Activated CD8-positive, alpha-beta T cell treated with anti-CD3 and anti-CD28 coated beads for 36 hours (primary cell): ENCODE data around the gene NSUN7. TPM values are rescaled to one million over a fixed set of nuclear protein-coding genes. Genes with fewer than 3 reads are reported as not detected.
"Not testable (repeated sequence)": the region's sequence is repeated elsewhere in the genome, so short reads cannot be mapped to it uniquely, and the experiment has no call there.

Source experiments
- ATAC-seq: fragments of 200-7000 bp; cut with Tn5 transposase; one replicate; pipeline ENCODE4 v1.10.0; 2021; ENCODE audit warnings: mild to moderate bottlenecking, moderate library complexity
- CTCF ChIA-PET: fragments of 350-600 bp; sonication (Branson Sonifier 250); formaldehyde crosslinking; loops from one replicate; lab custom pipeline; 2021; ENCODE audit warnings: antibody characterized with exemption; lab: Charles Lee
- POLR2A ChIA-PET: fragments of 350-600 bp; sonication (Branson Sonifier 250); formaldehyde crosslinking; loops from one replicate; lab custom pipeline; 2021; ENCODE audit warnings: antibody characterized with exemption; lab: Charles Lee
- DNase-seq: peaks from one replicate; pipeline ENCODE4 v3.0.0-alpha.2; 2020
- H3K27ac Mint-ChIP-seq: one replicate; pipeline ENCODE4 v1.8.0; 2021; ENCODE audit warnings: mild to moderate bottlenecking, mixed read lengths
- H3K27me3 Mint-ChIP-seq: one replicate; pipeline ENCODE4 v1.8.0; 2021; ENCODE audit warnings: mixed read lengths
- H3K36me3 Mint-ChIP-seq: one replicate; pipeline ENCODE4 v1.8.0; 2021; ENCODE audit warnings: low read depth, mixed read lengths
- H3K4me1 Mint-ChIP-seq: one replicate; pipeline ENCODE4 v1.8.0; 2021; ENCODE audit warnings: low read depth, mixed read lengths
- H3K4me3 Mint-ChIP-seq: one replicate; pipeline ENCODE4 v1.8.0; 2021; ENCODE audit warnings: mild to moderate bottlenecking, moderate library complexity, mixed read lengths
- H3K9me3 Mint-ChIP-seq: one replicate; pipeline ENCODE4 v1.8.0; 2021; ENCODE audit warnings: mixed read lengths
- intact Hi-C: fragments of 100-400 bp; cut with micrococcal nuclease; formaldehyde crosslinking; loops from one replicate; pipeline ENCODE4 v1.10.0; 2022
- total RNA-seq, 2 experiments: library from RNA; stranded (reverse); gene quantifications; one replicate each; pipeline ENCODE4 v1.2.3, GENCODE V29; 2021
- TF ChIP-seq, protein P1 (sequence below): fragments of 200-600 bp; IDR thresholded peaks from one replicate; pipeline ENCODE4 v1.8.0; 2022; ENCODE audit warnings: antibody characterized with exemption, mild to moderate bottlenecking

Gene NSUN7
- total RNA-seq, 2 experiments from 2014 or later: 0.20 to 0.22 TPM

DNA sequence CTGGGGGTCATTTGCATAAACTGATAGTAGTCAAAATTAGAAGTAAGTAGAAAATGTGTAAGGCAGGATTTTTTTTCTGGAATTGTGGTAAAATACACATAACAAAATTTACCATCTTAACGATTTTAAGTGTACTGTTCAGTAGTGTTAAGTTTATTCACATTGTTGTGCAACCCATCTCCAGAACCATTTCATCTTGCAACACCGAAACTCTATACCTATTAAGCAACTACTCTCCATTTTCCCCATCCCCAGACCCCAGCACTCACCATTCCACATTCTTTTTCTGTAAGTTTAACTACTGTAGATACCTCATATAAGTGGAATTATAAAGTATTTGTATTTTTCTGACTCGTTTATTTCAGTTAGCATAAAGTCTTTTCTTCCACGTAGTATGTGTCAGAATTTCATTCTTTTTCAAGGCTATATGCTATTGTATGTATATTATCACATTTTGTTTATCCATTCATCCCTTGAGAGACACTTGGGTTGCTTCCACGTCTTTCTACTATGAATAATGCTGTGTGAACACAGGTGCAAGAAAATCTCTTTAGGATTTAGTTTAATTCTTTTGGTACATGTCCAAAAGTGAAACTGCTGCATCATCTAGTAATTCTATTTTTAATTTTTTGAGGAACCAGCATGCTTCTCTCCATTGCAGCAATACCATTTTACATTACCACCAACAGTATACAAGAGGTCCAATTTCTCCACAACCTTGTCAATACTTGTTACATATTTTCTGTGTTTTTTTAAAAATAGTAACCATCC, 39.1 kb upstream of the NSUN7 start:
- intact Hi-C loops: loop anchor here (10.0 kb wide), 1 partner anchor 156 kb away; no protein-coding TSS in a partner anchor
- peaks cover 14% of the 10 kb centered on the region for H3K27me3 Mint-ChIP-seq
- no peaks in the 10 kb centered on the region for H3K4me1 Mint-ChIP-seq
- H3K27ac Mint-ChIP-seq: no peak overlapping the region
- H3K36me3 Mint-ChIP-seq: no peaks in the 10 kb centered on the region
- TF ChIP-seq, protein P1, sequence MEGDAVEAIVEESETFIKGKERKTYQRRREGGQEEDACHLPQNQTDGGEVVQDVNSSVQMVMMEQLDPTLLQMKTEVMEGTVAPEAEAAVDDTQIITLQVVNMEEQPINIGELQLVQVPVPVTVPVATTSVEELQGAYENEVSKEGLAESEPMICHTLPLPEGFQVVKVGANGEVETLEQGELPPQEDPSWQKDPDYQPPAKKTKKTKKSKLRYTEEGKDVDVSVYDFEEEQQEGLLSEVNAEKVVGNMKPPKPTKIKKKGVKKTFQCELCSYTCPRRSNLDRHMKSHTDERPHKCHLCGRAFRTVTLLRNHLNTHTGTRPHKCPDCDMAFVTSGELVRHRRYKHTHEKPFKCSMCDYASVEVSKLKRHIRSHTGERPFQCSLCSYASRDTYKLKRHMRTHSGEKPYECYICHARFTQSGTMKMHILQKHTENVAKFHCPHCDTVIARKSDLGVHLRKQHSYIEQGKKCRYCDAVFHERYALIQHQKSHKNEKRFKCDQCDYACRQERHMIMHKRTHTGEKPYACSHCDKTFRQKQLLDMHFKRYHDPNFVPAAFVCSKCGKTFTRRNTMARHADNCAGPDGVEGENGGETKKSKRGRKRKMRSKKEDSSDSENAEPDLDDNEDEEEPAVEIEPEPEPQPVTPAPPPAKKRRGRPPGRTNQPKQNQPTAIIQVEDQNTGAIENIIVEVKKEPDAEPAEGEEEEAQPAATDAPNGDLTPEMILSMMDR: no peak
- DNase-seq (no peak), ATAC-seq (no peak)
- ChIA-PET POLR2A (no interaction called here), CTCF (no interaction called here)
- no peak overlapping the region for H3K4me3 Mint-ChIP-seq
- no peaks in the 10 kb centered on the region for H3K9me3 Mint-ChIP-seq

DNA sequence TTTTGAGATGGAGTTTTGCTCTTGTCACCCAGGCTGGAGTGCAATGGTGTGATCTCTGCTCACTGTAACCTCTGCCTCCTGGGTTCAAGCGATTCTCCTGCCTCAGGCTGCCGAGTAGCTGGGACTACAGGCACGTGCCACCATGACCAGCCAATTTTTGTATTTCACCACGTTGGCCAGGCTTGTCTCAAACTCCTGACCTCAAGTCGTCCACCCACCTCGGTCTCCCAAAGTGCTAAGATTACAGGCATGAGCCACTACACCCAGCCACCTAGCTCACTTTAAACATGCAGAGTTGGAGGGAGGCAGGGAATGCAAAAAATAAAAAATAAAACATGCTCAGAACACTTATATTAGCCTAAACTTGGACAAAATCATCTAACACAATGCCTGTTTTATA, 36.8 kb upstream of the NSUN7 start:
- H3K9me3 Mint-ChIP-seq, ATAC-seq, H3K4me3 Mint-ChIP-seq, H3K36me3 Mint-ChIP-seq, POLR2A ChIA-PET, H3K4me1 Mint-ChIP-seq, DNase-seq, H3K27ac Mint-ChIP-seq: not testable (repeated sequence)
- CTCF ChIA-PET: interaction anchor here (0.8 kb wide), 1 partner anchor 128 kb away, joined by 3 read pairs; no protein-coding TSS in a partner anchor
- H3K27me3 Mint-ChIP-seq: peaks cover 12% of the 10 kb centered on the region
- intact Hi-C loops: loop anchor here (10.0 kb wide), 1 partner anchor 158 kb away; no protein-coding TSS in a partner anchor

DNA sequence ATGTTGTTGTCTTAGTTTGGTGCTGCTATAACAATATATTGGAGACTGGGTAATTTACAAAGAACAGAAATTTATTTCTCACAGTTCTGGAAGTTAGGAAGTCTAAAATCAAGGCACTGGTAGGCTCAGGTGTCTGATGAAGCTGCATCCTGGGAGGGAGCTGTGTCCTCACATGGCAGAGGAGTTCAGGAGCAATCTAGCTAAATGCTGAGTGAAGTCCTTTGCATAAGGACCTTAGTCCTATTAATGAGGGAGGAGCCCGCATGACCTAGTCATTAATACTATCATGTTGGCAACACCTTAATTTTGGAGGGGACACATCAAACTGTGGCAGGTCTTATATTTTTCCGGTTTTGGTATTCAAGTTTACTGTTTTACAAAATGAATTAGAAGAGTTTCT, 36.0 kb upstream of the NSUN7 start:
- POLR2A ChIA-PET: no interaction called here
- TF ChIP-seq, protein P1: no peak
- H3K36me3 Mint-ChIP-seq: no peaks in the 10 kb centered on the region
- intact Hi-C loops: loop anchor here (10.0 kb wide), 1 partner anchor 159 kb away; no protein-coding TSS in a partner anchor
- CTCF ChIA-PET: no interaction called here
- ATAC-seq (no peak), DNase-seq (no peak)
- no peaks in the 10 kb centered on the region for H3K9me3 Mint-ChIP-seq
- no peak overlapping the region for H3K4me3 Mint-ChIP-seq
- no peaks in the 10 kb centered on the region for H3K4me1 Mint-ChIP-seq
- peaks cover 11% of the 10 kb centered on the region for H3K27me3 Mint-ChIP-seq
- no peak overlapping the region for H3K27ac Mint-ChIP-seq

DNA sequence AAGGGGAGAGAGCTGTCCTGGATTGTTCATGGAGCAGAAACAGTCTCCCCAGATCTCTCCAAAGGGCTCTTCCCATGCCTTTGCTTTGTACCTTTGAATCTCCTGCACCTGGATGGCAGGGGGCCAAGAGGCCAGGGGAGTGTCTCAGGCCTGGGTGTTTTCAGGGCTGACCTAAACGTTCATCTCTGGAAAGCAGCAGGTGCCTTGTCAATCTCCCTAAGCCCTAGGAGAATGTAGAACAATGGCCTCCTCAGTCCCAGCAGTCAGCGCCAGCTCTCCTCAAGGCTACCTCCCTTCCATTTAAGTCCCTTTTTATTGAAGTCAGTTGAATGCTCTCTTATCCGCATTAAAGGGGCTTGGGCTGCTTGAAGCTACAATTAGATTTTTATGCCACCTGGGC, 31.2 kb upstream of the NSUN7 start:
- POLR2A ChIA-PET: interaction anchor here (0.6 to 0.7 kb wide), 3 partner anchors 13 to 1896 kb away, joined by 3 to 4 read pairs (median 3); no protein-coding TSS in a partner anchor
- Mint-ChIP-seq H3K4me3 (no peak overlapping the region), H3K27me3 (peaks cover 3% of the 10 kb centered on the region), H3K4me1 (peaks cover 10% of the 10 kb centered on the region), H3K27ac (no peak overlapping the region), H3K9me3 (no peaks in the 10 kb centered on the region), H3K36me3 (no peaks in the 10 kb centered on the region)
- intact Hi-C loops: loop anchor here (10.0 kb wide), 1 partner anchor 164 kb away; no protein-coding TSS in a partner anchor
- no peak for DNase-seq
- CTCF ChIA-PET: interaction anchor here (1.4 to 2.5 kb wide), 4 partner anchors 15 to 393 kb away, joined by 4 to 10 read pairs (median 5); no protein-coding TSS in a partner anchor
- TF ChIP-seq, protein P1: no peak
- ATAC-seq: no peak

DNA sequence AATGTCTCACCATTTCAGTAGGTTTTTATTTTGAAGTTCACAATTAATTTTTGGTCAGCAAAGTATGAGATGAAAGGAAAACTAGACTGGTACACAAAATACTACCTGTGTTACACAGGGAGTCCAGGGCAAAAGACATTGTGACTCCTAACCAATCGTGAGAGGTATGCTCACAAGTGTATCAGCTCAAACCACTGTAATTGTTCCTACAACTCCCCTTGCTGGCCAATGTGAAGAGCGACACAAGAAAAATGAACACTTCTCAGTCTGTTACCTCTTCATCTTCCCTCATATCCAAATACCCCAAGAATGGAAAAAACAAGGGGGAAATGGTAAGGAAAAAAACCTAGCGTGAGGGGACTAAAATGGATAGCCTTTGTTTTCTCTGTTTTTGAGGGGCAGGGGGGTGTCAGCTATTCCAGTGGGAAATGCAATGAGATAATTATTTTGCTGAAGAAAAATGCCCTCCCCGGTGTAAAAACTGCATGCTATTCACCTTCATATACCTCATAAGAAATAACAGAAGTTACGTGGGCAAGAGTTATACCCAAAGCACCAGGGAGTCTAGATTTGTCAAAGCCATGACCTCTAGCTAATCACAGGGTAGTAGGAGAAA, 30.6 kb upstream of the NSUN7 start:
- no peak overlapping the region for H3K4me3 Mint-ChIP-seq
- peaks cover 13% of the 10 kb centered on the region for H3K4me1 Mint-ChIP-seq
- no peak overlapping the region for H3K27ac Mint-ChIP-seq
- peaks cover 2% of the 10 kb centered on the region for H3K27me3 Mint-ChIP-seq
- intact Hi-C loops: loop anchor here (10.0 kb wide), 1 partner anchor 164 kb away; no protein-coding TSS in a partner anchor
- TF ChIP-seq, protein P1: peak; percentile 40
- ATAC-seq (peak; percentile 63), DNase-seq (no peak)
- H3K9me3 Mint-ChIP-seq: no peaks in the 10 kb centered on the region
- H3K36me3 Mint-ChIP-seq: no peaks in the 10 kb centered on the region
- POLR2A ChIA-PET: interaction anchor here (0.6 to 0.7 kb wide), 3 partner anchors 13 to 1897 kb away, joined by 3 to 4 read pairs (median 3); no protein-coding TSS in a partner anchor
- CTCF ChIA-PET: interaction anchor here (1.4 to 2.5 kb wide), 4 partner anchors 16 to 394 kb away, joined by 4 to 10 read pairs (median 5); no protein-coding TSS in a partner anchor
